DLD1 (cell line): Measurements from ENCODE around the gene PRSS27.
"Not testable (repeated sequence)": the region's sequence is repeated elsewhere in the genome, so short reads cannot be mapped to it uniquely, and the experiment has no call there.

Source experiments
- in situ Hi-C: cut with HindIII; loops from 2 replicates; pipeline ENCODE4 v1.10.0; 2017; ENCODE audit warnings: low sequenced_read_pairs

Gene PRSS27

GRCh38 chr16:2698103-2698870 lies 21.7 kb downstream of the PRSS27 start:
- in situ Hi-C loops = no loop called here

GRCh38 chr16:2697401-2697948 lies 22.5 kb downstream of the PRSS27 start:
- in situ Hi-C loops = no loop called here

GRCh38 chr16:2696601-2697250 lies 23.3 kb downstream of the PRSS27 start:
- in situ Hi-C loops = not testable (repeated sequence)

- in situ Hi-C loops = no loop called here
Observed at GRCh38 chr16:2692948-2693651, 26.9 kb downstream of the PRSS27 start.

GRCh38 chr16:2692251-2692947 lies 27.6 kb downstream of the PRSS27 start:
- in situ Hi-C loops = no loop called here

- in situ Hi-C loops = no loop called here
Observed at GRCh38 chr16:2691491-2692248, 28.4 kb downstream of the PRSS27 start.

GRCh38 chr16:2690852-2691251 lies 29.2 kb downstream of the PRSS27 start:
- in situ Hi-C loops = no loop called here

- in situ Hi-C loops = no loop called here
Observed at GRCh38 chr16:2689968-2690801, 29.8 kb downstream of the PRSS27 start.

GRCh38 chr16:2689422-2689821 lies 30.6 kb downstream of the PRSS27 start:
- in situ Hi-C loops = not testable (repeated sequence)

GRCh38 chr16:2687531-2688308 lies 32.3 kb downstream of the PRSS27 start:
- in situ Hi-C loops = no loop called here

- in situ Hi-C loops = no loop called here
Observed at GRCh38 chr16:2686912-2687507, 33.0 kb downstream of the PRSS27 start.

GRCh38 chr16:2686075-2686474 lies 33.9 kb downstream of the PRSS27 start:
- in situ Hi-C loops = not testable (repeated sequence)

GRCh38 chr16:2683041-2683440 lies 37.0 kb downstream of the PRSS27 start:
- in situ Hi-C loops = not testable (repeated sequence)

- in situ Hi-C loops = no loop called here
Observed at GRCh38 chr16:2682209-2683021, 37.6 kb downstream of the PRSS27 start, which contains the start of gene KCTD5. Gene KCTD5, plus strand, starts transcription at chr16:2682523. Its CDS starts 26 bp downstream, at chr16:2682549.

GRCh38 chr16:2680360-2680759 lies 39.7 kb downstream of the PRSS27 start:
- in situ Hi-C loops = not testable (repeated sequence)

GRCh38 chr16:2679902-2680301 lies 40.1 kb downstream of the PRSS27 start:
- in situ Hi-C loops = not testable (repeated sequence)
